K562 (cell line): ENCODE data around the gene LETM1. TPM values are rescaled to one million over a fixed set of nuclear protein-coding genes. Genes with fewer than 3 reads are reported as not detected.
A peak's percentile ranks its signal among the peaks of the same experiment; 100 is the strongest.

Experiments
- ATAC-seq: fragments of 200-7000 bp; cut with Tn5 transposase; 3 replicates; pipeline ENCODE4 v1.9.1; 2020; ENCODE audit warnings: moderate library complexity
- BruUV-seq: library from RNA; stranded (reverse); fragments of 400-500 nt; replicated peaks from 2 replicates; lab custom pipeline; 2021; lab: Mats Ljungman, UMichigan
- CTCF ChIA-PET: fragments of 300-600 bp; formaldehyde crosslinking; extraction: SDS; loops from one replicate; lab custom pipeline; 2021; ENCODE audit warnings: low intra/inter-chr PET ratio; lab: Yijun Ruan, JAX
- POLR2A ChIA-PET: fragments of 300-600, 350-650 bp; sonication (Branson Sonifier 250); formaldehyde crosslinking; extraction: SDS; loops from one replicate; lab custom pipeline; 2021; ENCODE audit warnings: antibody characterized with exemption, inconsistent platforms; lab: Yijun Ruan, JAX
- DNase-seq, 4 experiments: peaks; one replicate each; pipeline versions ENCODE4 v3.0.0 to v3.0.0-alpha.2; 2011 to 2018; ENCODE audit warnings: low spot score in 3 of 4, mixed read lengths in 3 of 4; ENCODE audit errors: extremely low read depth in 1 of 4
- FAIRE-seq: peaks from 2 replicates; lab custom pipeline; 2011; peaks lifted over from hg19 to GRCh38; lab: Jason Lieb, UNC
- H2AFZ ChIP-seq: 2 replicates; pipeline ENCODE4 v1.6.0; 2011; ENCODE audit warnings: low read depth, low read length, control low read depth, inconsistent platforms
- H3K27ac ChIP-seq: fragments of 200-600 bp; 3 replicates; pipeline ENCODE4 v1.8.0; 2011; ENCODE audit warnings: low read depth, mild to moderate bottlenecking, control low read depth, inconsistent platforms, low read length, moderate library complexity, mixed read lengths; ENCODE audit errors: extremely low read depth
- H3K27me3 ChIP-seq, 2 experiments: fragments of 300-600 bp in 1 of 2; 2 replicates in 1 of 2; 3 replicates in 1 of 2; pipeline versions ENCODE4 v1.6.0 to v1.8.0; 2011; ENCODE audit warnings: inconsistent platforms in 2 of 2, low read length in 2 of 2, mild to moderate bottlenecking in 1 of 2, mixed read lengths in 1 of 2, moderate library complexity in 1 of 2; ENCODE audit not compliant: control insufficient read depth in 2 of 2, insufficient read depth in 2 of 2
- H3K36me3 ChIP-seq: fragments of 300-600 bp; 3 replicates; pipeline ENCODE4 v1.8.0; 2011; ENCODE audit warnings: mild to moderate bottlenecking, low read length, inconsistent platforms; ENCODE audit not compliant: control insufficient read depth, insufficient read depth
- H3K4me1 ChIP-seq, 2 experiments: fragments of 200-600 bp in 1 of 2; replicated peaks in 1 of 2; 2 replicates in 1 of 2; 3 replicates in 1 of 2; pipeline versions ENCODE4 v1.5.1 to v1.8.0; 2011; ENCODE audit warnings: inconsistent platforms in 2 of 2, low read length in 2 of 2, mild to moderate bottlenecking in 1 of 2, mixed read lengths in 1 of 2, moderate library complexity in 1 of 2; ENCODE audit not compliant: control insufficient read depth in 2 of 2, insufficient read depth in 2 of 2
- H3K4me2 ChIP-seq: 2 replicates; pipeline ENCODE4 v1.6.1; 2011; ENCODE audit warnings: low read length, control low read depth, inconsistent platforms, mixed read lengths; ENCODE audit not compliant: insufficient read depth
- H3K4me3 ChIP-seq: fragments of 200-600 bp; sonication (generic), shearing (Covaris generic); 2 replicates; pipeline ENCODE4 v1.5.1; 2016; ENCODE audit warnings: control low read depth, inconsistent platforms
- H3K79me2 ChIP-seq: fragments of 200-600 bp; 3 replicates; pipeline ENCODE4 v1.8.0; 2011; ENCODE audit warnings: low read length, inconsistent platforms; ENCODE audit not compliant: control insufficient read depth, insufficient read depth
- H3K9ac ChIP-seq, 2 experiments: 2 replicates each; pipeline versions ENCODE4 v1.6.0 to v1.6.1; 2011; ENCODE audit warnings: low read depth in 2 of 2, low read length in 2 of 2, control low read depth in 1 of 2, inconsistent platforms in 1 of 2, mild to moderate bottlenecking in 1 of 2, mixed read lengths in 1 of 2; ENCODE audit not compliant: insufficient read depth in 1 of 2
- H3K9me1 ChIP-seq: one replicate; pipeline ENCODE4 v1.6.0; 2011; ENCODE audit warnings: inconsistent platforms, mild to moderate bottlenecking, low read length, moderate library complexity; ENCODE audit not compliant: control insufficient read depth, insufficient read depth
- H3K9me3 ChIP-seq: replicated peaks from 2 replicates; pipeline ENCODE4 v1.5.1; 2011; ENCODE audit warnings: low read depth, low read length, inconsistent platforms; ENCODE audit not compliant: control insufficient read depth, insufficient read depth
- H4K20me1 ChIP-seq: replicated peaks from 2 replicates; pipeline ENCODE4 v1.6.1; 2011; ENCODE audit warnings: low read length, inconsistent platforms, mixed read lengths; ENCODE audit not compliant: control insufficient read depth, insufficient read depth
- BCOR ChIP-seq: fragments of 450-650 bp; IDR thresholded peaks from 2 replicates; pipeline ENCODE4 v1.6.1; 2016
- CBFB ChIP-seq: sonication (generic); formaldehyde crosslinking; IDR thresholded peaks from 2 replicates; pipeline ENCODE4 v1.4.0; 2020; ENCODE audit warnings: mild to moderate bottlenecking, missing genetic modification reagents
- CREBBP ChIP-seq: IDR thresholded peaks from one replicate; pipeline ENCODE4 v1.6.1; 2012; ENCODE audit warnings: low read depth, mild to moderate bottlenecking, control low read depth, inconsistent platforms, low read length
- HDAC2 ChIP-seq: fragments of 450-650 bp; IDR thresholded peaks from 2 replicates; pipeline ENCODE4 v1.6.1; 2016; ENCODE audit warnings: mild to moderate bottlenecking
- PKNOX1 ChIP-seq: fragments of 450-650 bp; IDR thresholded peaks from 2 replicates; pipeline ENCODE4 v1.6.1; 2016
- RFX5 ChIP-seq: IDR thresholded peaks from 2 replicates; pipeline ENCODE4 v1.6.1; 2011; ENCODE audit warnings: low read depth, mild to moderate bottlenecking, improper control_type of control experiment, low read length
- ZFP36 ChIP-seq: fragments of 150-350 bp; IDR thresholded peaks from 2 replicates; pipeline ENCODE4 v1.6.1; 2018; ENCODE audit warnings: low read length, low read depth; ENCODE audit not compliant: partially characterized antibody
- ZNF436 ChIP-seq: fragments of 250-450, 450-650 bp; sonication (Bioruptor Pico); formaldehyde crosslinking; IDR thresholded peaks from 2 replicates; pipeline ENCODE4 v1.7.0; 2020; ENCODE audit warnings: mild to moderate bottlenecking
- ZNF717 ChIP-seq: fragments of 250-450 bp; sonication (Bioruptor Pico); IDR thresholded peaks from 2 replicates; pipeline ENCODE4 v1.5.0; 2021
- WGBS: fragments of 100-300 bp; shearing (Covaris generic); methylation state at CpG from one replicate; pipeline ENCODE4 v1.1.6; 2016; ENCODE audit warnings: low coverage, mixed read lengths; ENCODE audit not compliant: insufficient coverage; ENCODE audit errors: missing lambda C conversion rate; 5-methylcytosine and 5-hydroxymethylcytosine counted together
- in situ Hi-C: fragments of 300-500 bp; cut with MboI; formaldehyde crosslinking; loops from 4 replicates; pipeline ENCODE4 v1.15.0; 2018; ENCODE audit warnings: inconsistent platforms, mixed read lengths
- intact Hi-C: fragments of 100-400 bp; cut with micrococcal nuclease; formaldehyde crosslinking; loops from 2 replicates; pipeline ENCODE4 v1.14.2; 2022
- polyA plus RNA-seq, 8 experiments: library from polyadenylated mRNA; depleted of rRNA in 4 of 8; stranded (reverse) in 5 of 8; unstranded in 3 of 8; fragments of >200 nt; fragmentation: Nextera tagmentation in 2 of 8; fragmentation: Illumina TruSeq in 1 of 8; extraction: Ambion mirVana in 2 of 8; extraction: Trizol in 1 of 8; gene quantifications; 2 replicates each; pipeline versions ENCODE4 v1.2.1 to v1.2.3, GENCODE V29; 2011 to 2014; ENCODE audit warnings: inconsistent platforms in 1 of 8, missing spikeins in 1 of 8
- total RNA-seq, 7 experiments: library from RNA; depleted of rRNA in 6 of 7; stranded (reverse); fragments of >200 nt in 6 of 7; fragmentation: Illumina TruSeq in 2 of 7; extraction: Trizol in 2 of 7; gene quantifications; 2 replicates each; pipeline versions ENCODE4 v1.2.1 to v1.2.3, GENCODE V29; 2011 to 2021; ENCODE audit warnings: low replicate concordance in 1 of 7
- TF ChIP-seq, protein P1 (sequence below): IDR thresholded peaks from 2 replicates; pipeline ENCODE4 v1.6.1; 2014; ENCODE audit warnings: antibody characterized with exemption

The LETM1 gene
- total and polyA plus RNA-seq, 9 of the 15 experiments (the other 6 are each of a cell fraction or from before 2014, with no cell fraction given) = 3.9 to 109 (median 35.0) TPM

- Histone ChIP-seq H3K9me3 (no peaks in the 10 kb centered on the region), H3K36me3 (no peaks in the 10 kb centered on the region), H3K27me3 (no peaks in the 10 kb centered on the region), H3K4me3 (no peak overlapping the region), H3K9me1 (no peaks in the 10 kb centered on the region), H3K4me2 (no peak overlapping the region), H3K27ac (no peak overlapping the region), H3K79me2 (no peaks in the 10 kb centered on the region), H3K4me1 (peaks cover 0 to 82% of the 10 kb centered on the region in 2 experiments; a peak in 4 of 5 replicates), H4K20me1 (no peaks in the 10 kb centered on the region), H2AFZ (no peak overlapping the region), H3K9ac (peak overlapping the region in 1 of 2 experiments; percentile 78; a peak in 2 of 4 replicates)
- FAIRE-seq = peak; percentile 79
- peak; percentile 78 to 82 (median 80) for DNase-seq
- intact Hi-C loops (no loop called here), in situ Hi-C loops (no loop called here)
- ChIA-PET CTCF (no interaction called here), POLR2A (interaction anchor here (0.9 to 2.2 kb wide), 5 partner anchors 12 to 146 kb away, joined by 3 to 6 read pairs (median 5); no protein-coding TSS in a partner anchor)
- peak; percentile 97 for TF ChIP-seq ZFP36
- TF ChIP-seq, protein P1, sequence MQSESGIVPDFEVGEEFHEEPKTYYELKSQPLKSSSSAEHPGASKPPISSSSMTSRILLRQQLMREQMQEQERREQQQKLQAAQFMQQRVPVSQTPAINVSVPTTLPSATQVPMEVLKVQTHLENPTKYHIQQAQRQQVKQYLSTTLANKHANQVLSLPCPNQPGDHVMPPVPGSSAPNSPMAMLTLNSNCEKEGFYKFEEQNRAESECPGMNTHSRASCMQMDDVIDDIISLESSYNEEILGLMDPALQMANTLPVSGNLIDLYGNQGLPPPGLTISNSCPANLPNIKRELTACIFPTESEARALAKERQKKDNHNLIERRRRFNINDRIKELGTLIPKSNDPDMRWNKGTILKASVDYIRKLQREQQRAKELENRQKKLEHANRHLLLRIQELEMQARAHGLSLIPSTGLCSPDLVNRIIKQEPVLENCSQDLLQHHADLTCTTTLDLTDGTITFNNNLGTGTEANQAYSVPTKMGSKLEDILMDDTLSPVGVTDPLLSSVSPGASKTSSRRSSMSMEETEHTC = 0 out of 2 replicates have a peak, but pooled peaks have one; percentile 6
- peak; percentile 59; the same call in 1 of the 2 replicates for TF ChIP-seq BCOR
- TF ChIP-seq RFX5 = no peak
- TF ChIP-seq HDAC2 = peak; percentile 31; the same call in 1 of the 2 replicates
- peak; percentile 78 for TF ChIP-seq ZNF436 (CRISPR knock-in tag)
- TF ChIP-seq ZNF717 = no peak
- TF ChIP-seq PKNOX1 = peak; percentile 27; the same call in 1 of the 2 replicates
- 0 out of 2 replicates have a peak, but pooled peaks have one; percentile 14 for TF ChIP-seq CBFB (CRISPR knock-in tag)
- no peak for TF ChIP-seq CREBBP
- BruUV-seq = no TSS peak
- WGBS = 32% methylated on average over 20 of the region's 27 CpGs
- ATAC-seq = peak; percentile 88
Measured at GRCh38 chr4:1777822-1778641, 77.9 kb downstream of the LETM1 start.
